ENCODE data around the gene GLIPR2.

The GLIPR2 gene

GRCh38 chr9:36177571-36177970 is 41.0 kb downstream of the GLIPR2 start:
- no peak for TF ChIP-seq GATA3 (IDR thresholded peaks at IDR 0.05; ENCODE audit: low read depth, low read length)
- no peak for TF ChIP-seq GATA2 (IDR thresholded peaks at IDR 0.05; ENCODE audit: low read depth, low read length)

GRCh38 chr9:36187414-36187813 is 50.9 kb downstream of the GLIPR2 start:
- no peak for TF ChIP-seq GATA2 (IDR thresholded peaks at IDR 0.05; ENCODE audit: low read depth, low read length)
- no peak for TF ChIP-seq GATA3 (IDR thresholded peaks at IDR 0.05; ENCODE audit: low read depth, low read length)

GRCh38 chr9:36188212-36188611 is 51.7 kb downstream of the GLIPR2 start:
- TF ChIP-seq GATA2 (IDR thresholded peaks at IDR 0.05; ENCODE audit: low read depth, low read length) (no peak), GATA3 (IDR thresholded peaks at IDR 0.05; ENCODE audit: low read depth, low read length) (no peak)

DNA sequence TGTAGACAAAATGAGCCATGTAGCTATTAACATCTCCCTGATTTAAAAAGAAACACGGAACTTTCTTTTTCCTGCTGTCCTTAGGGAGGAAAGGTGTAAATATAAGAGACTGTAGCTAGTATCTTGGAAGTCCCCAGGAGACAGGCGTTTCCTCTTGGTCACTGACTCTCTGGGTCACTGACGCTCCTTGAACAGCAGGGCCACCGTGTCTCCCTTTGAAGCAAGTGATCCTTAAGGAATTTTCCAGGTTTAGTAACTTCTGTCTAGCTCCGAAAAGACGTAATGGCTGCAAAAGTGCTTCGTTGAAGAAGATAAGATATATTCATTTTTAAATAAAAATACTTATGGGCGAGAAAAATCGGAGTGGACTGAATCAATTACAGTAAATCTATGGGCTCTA is 53.4 kb downstream of the GLIPR2 start:
- TF ChIP-seq GATA3 (IDR thresholded peaks at IDR 0.05; ENCODE audit: low read depth, low read length) = no peak
- TF ChIP-seq GATA2 (IDR thresholded peaks at IDR 0.05; ENCODE audit: low read depth, low read length) = no peak

DNA sequence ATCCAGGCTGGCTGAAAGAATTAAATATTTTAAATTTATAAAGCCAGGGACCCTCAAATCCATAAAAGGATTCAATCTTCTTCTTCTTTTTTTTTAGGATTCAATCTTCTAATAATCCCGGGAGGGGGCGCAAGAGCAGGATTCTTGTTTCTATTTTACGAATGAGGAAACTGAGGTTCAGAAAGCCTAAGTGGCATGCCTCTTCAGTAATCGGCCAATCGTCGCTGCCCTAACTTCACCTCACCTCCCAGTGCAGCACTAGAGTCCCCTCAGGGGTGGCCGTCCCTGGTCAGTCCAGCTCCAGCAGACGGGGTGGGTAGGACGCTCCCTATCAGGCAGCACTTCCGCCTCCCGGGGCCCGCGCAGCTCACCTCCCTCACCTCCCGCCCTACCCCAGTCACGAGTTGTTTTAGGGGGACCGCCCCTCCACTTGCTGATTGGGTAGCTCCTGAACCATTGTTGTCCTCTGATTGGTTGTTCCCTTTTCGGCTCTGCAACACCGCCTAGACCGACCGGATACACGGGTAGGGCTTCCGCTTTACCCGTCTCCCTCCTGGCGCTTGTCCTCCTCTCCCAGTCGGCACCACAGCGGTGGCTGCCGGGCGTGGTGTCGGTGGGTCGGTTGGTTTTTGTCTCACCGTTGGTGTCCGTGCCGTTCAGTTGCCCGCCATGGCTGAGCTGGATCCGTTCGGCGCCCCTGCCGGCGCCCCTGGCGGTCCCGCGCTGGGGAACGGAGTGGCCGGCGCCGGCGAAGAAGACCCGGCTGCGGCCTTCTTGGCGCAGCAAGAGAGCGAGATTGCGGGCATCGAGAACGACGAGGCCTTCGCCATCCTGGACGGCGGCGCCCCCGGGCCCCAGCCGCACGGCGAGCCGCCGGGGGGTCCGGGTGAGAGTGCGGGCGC is 54.1 kb downstream of the GLIPR2 start, which contains the start of gene CLTA:
TSS of gene CLTA (plus strand) at position 534 of the 902 bp plus-strand sequence. CDS start at position 670, 136 bp downstream.
- TF ChIP-seq GATA3 (IDR thresholded peaks at IDR 0.05; ENCODE audit: low read depth, low read length) (no peak), GATA2 (IDR thresholded peaks at IDR 0.05; ENCODE audit: low read depth, low read length) (no peak)

- TF ChIP-seq GATA3 (IDR thresholded peaks at IDR 0.05; ENCODE audit: low read depth, low read length) (no peak), GATA2 (IDR thresholded peaks at IDR 0.05; ENCODE audit: low read depth, low read length) (no peak)
Measured at GRCh38 chr9:36191290-36191645, 54.7 kb downstream of the GLIPR2 start.

DNA sequence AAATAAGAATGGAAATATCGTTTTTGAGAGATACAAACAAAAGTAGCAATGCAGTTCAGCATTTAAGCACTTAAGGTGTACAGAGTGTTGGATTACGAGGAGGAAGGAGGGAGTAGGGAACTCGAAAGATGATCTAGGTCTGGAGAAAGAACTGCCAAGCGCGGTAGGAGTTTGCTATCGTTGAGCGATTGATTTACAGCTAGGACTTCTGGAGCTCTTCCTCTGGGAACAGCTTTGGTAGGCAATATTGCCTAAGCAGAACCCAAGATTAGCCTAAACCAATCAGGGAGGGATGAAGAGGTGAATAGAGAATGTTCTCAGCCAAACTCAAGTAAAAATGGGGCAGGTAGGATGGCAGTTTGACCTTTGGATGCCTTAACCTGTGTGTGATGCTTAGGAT is 55.2 kb downstream of the GLIPR2 start:
- TF ChIP-seq GATA2 (IDR thresholded peaks at IDR 0.05; ENCODE audit: low read depth, low read length) (no peak), GATA3 (IDR thresholded peaks at IDR 0.05; ENCODE audit: low read depth, low read length) (no peak)

DNA sequence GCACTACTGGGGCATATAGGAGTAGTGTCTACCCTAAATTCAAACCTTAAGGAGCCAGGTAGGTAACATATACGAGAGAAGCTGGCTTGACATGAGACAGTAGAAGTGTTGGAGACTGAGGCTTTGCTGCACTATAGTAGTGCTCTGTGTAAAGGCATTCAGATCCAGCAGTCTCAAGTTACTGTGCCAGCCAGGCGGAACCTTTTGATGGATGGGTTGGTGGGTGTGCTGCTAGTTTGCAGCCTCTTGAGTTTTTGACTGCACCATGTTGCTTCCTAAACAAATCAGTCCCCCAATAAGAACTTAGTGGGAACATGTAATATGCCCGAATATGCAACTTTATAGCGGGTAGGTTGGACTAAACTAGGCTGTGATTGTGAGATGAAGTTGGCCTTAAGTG is 55.7 kb downstream of the GLIPR2 start:
- no peak for TF ChIP-seq GATA3 (IDR thresholded peaks at IDR 0.05; ENCODE audit: low read depth, low read length)
- TF ChIP-seq GATA2 (IDR thresholded peaks at IDR 0.05; ENCODE audit: low read depth, low read length) = no peak

- TF ChIP-seq GATA2 (IDR thresholded peaks at IDR 0.05; ENCODE audit: low read depth, low read length) (no peak), GATA3 (IDR thresholded peaks at IDR 0.05; ENCODE audit: low read depth, low read length) (no peak)
Measured at GRCh38 chr9:36193023-36193422, 56.5 kb downstream of the GLIPR2 start.

- TF ChIP-seq GATA2 (IDR thresholded peaks at IDR 0.05; ENCODE audit: low read depth, low read length) (no peak), GATA3 (IDR thresholded peaks at IDR 0.05; ENCODE audit: low read depth, low read length) (no peak)
Measured at GRCh38 chr9:36194326-36195000, 57.9 kb downstream of the GLIPR2 start.

- TF ChIP-seq GATA3 (IDR thresholded peaks at IDR 0.05; ENCODE audit: low read depth, low read length) = no peak
- TF ChIP-seq GATA2 (IDR thresholded peaks at IDR 0.05; ENCODE audit: low read depth, low read length) = no peak
Measured at GRCh38 chr9:36204906-36205547, 68.5 kb downstream of the GLIPR2 start.

GRCh38 chr9:36207016-36207415 is 70.5 kb downstream of the GLIPR2 start:
- TF ChIP-seq GATA2 (IDR thresholded peaks at IDR 0.05; ENCODE audit: low read depth, low read length) (no peak), GATA3 (IDR thresholded peaks at IDR 0.05; ENCODE audit: low read depth, low read length) (no peak)

GRCh38 chr9:36207546-36208012 is 71.0 kb downstream of the GLIPR2 start:
- no peak for TF ChIP-seq GATA2 (IDR thresholded peaks at IDR 0.05; ENCODE audit: low read depth, low read length)
- TF ChIP-seq GATA3 (IDR thresholded peaks at IDR 0.05; ENCODE audit: low read depth, low read length) = no peak

DNA sequence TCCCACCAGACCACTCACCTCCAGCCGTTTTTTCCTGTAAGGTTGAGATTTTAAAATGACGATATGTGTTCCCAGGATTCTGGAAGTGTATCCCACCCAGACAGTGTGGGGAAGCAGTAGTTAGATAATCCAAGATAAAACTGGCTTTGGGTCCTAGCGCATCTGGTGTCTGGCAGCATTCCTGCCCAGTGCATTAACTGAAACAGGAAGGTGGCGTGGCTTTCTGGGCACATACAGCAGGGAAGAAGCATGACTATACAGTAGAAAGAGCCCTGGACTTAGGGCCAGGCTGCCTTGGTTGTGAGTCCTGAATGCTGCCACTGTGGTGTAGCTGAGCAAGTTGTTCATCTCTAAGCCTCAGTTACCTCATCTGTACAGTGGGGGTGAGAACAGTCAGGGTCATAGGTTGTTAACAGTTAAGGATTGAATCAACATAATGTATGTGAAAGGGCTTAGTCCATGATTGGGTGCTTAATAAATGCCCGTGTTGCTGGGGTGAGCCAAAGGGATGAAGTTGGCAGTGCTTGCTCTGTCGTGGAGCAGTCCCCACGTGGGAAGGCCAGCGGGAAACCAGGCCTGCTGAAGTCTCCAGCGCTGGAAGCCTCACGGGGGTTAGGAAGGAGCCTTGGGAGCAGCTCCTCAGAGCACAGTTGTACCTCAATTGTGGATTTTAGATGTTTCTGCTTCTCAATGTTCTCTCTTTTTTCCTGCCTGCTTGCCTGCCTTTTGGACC is 72.2 kb downstream of the GLIPR2 start:
- TF ChIP-seq GATA2 (IDR thresholded peaks at IDR 0.05; ENCODE audit: low read depth, low read length) (no peak), GATA3 (IDR thresholded peaks at IDR 0.05; ENCODE audit: low read depth, low read length) (no peak)
